ENCODE results near the gene ING3.

DNA sequence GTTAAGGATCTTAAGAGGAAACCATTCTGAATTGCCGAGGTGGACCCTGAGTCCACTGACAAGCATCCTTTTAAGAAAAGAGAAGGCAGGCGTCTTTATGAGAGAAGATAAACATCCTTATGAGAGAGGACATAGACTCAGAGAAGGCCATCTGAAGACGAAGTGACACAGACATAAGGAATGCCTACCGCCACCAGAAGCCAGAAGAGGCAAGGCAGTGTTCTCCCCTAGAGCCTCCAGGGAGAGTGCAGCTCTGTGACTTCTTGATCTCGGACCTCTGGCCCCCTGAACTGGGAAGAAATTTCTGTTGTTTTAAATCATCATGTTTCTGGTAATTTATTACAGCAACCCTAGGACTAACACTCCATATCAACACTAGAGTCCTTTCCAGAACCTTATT is 25.2 kb upstream of the ING3 start:
- TF ChIP-seq, protein P1, sequence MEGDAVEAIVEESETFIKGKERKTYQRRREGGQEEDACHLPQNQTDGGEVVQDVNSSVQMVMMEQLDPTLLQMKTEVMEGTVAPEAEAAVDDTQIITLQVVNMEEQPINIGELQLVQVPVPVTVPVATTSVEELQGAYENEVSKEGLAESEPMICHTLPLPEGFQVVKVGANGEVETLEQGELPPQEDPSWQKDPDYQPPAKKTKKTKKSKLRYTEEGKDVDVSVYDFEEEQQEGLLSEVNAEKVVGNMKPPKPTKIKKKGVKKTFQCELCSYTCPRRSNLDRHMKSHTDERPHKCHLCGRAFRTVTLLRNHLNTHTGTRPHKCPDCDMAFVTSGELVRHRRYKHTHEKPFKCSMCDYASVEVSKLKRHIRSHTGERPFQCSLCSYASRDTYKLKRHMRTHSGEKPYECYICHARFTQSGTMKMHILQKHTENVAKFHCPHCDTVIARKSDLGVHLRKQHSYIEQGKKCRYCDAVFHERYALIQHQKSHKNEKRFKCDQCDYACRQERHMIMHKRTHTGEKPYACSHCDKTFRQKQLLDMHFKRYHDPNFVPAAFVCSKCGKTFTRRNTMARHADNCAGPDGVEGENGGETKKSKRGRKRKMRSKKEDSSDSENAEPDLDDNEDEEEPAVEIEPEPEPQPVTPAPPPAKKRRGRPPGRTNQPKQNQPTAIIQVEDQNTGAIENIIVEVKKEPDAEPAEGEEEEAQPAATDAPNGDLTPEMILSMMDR (IDR thresholded peaks at IDR 0.05 in 4 of 5, conservative IDR thresholded peaks at IDR 0.05 in 1 of 5) = no peak
- TF ChIP-seq POLR2A (IDR thresholded peaks at IDR 0.05) = no peak

Measured in gastrocnemius medialis (tissue), 4 donors.